Lung (tissue), 12 donors: ENCODE data around the gene ARHGDIG. TPM values are rescaled to one million over a fixed set of nuclear protein-coding genes. Genes with fewer than 3 reads are reported as not detected.

ENCODE experiments used
- ATAC-seq: fragments of 200-7000 bp; cut with Tn5 transposase; one replicate; pipeline ENCODE4 v1.9.1; 2020; ENCODE audit warnings: moderate number of reproducible peaks; ENCODE audit not compliant: insufficient read depth, low FRiP score
- DNase-seq, 3 donors: peaks; one replicate each; pipeline ENCODE4 v3.0.0-alpha.2; 2013 to 2017
- H3K27ac ChIP-seq, 2 donors: one replicate each; pipeline ENCODE4 v1.5.1; 2013; ENCODE audit warnings: mild to moderate bottlenecking in 2 of 2, moderate library complexity in 2 of 2, control low read depth in 1 of 2, inconsistent platforms in 1 of 2, low read depth in 1 of 2, low read length in 1 of 2
- H3K27me3 ChIP-seq, 3 donors: one replicate each; pipeline ENCODE4 v1.5.1; 2013; ENCODE audit warnings: low read length in 2 of 3; ENCODE audit not compliant: control insufficient read depth in 3 of 3, insufficient read depth in 3 of 3
- H3K36me3 ChIP-seq, 4 donors: one replicate each; pipeline ENCODE4 v1.5.1; 2013; ENCODE audit warnings: low read length in 4 of 4, mild to moderate bottlenecking in 1 of 4, moderate library complexity in 1 of 4; ENCODE audit not compliant: control insufficient read depth in 4 of 4, insufficient read depth in 4 of 4
- H3K4me1 ChIP-seq, 5 donors: one replicate each; pipeline ENCODE4 v1.5.1; 2013; ENCODE audit warnings: low read length in 5 of 5, mild to moderate bottlenecking in 2 of 5, moderate library complexity in 1 of 5; ENCODE audit not compliant: control insufficient read depth in 5 of 5, insufficient read depth in 5 of 5
- H3K4me3 ChIP-seq: one replicate; pipeline ENCODE4 v1.5.1; 2013; ENCODE audit warnings: mild to moderate bottlenecking, control low read depth, moderate library complexity
- H3K9ac ChIP-seq, 2 donors: one replicate each; pipeline ENCODE4 v1.5.1; 2013; ENCODE audit warnings: low read length in 2 of 2, control low read depth in 1 of 2; ENCODE audit not compliant: insufficient read depth in 1 of 2
- H3K9me3 ChIP-seq, 4 donors: one replicate each; pipeline ENCODE4 v1.5.1; 2013; ENCODE audit warnings: low read length in 3 of 4, mild to moderate bottlenecking in 1 of 4, moderate library complexity in 1 of 4; ENCODE audit not compliant: control insufficient read depth in 4 of 4, insufficient read depth in 3 of 4
- CTCF ChIP-seq: IDR thresholded peaks from 2 replicates; pipeline ENCODE4 v1.5.1; 2012; ENCODE audit warnings: mild to moderate bottlenecking; ENCODE audit errors: control extremely low read depth, extremely low read depth
- WGBS, 2 donors: extraction: QIAGEN DNeasy Blood & Tissue Kit; methylation state at CpG; one replicate each; pipeline ENCODE4 v1.1.7; 2013; 5-methylcytosine and 5-hydroxymethylcytosine counted together
- polyA plus RNA-seq, 2 donors: library from polyadenylated mRNA; stranded (reverse); fragments of 200-250 nt; gene quantifications; one replicate each; pipeline ENCODE4 v1.2.1, GENCODE V29; 2013
- total RNA-seq, 2 donors: library from RNA; depleted of rRNA in 1 of 2; stranded (reverse); fragments of >200 nt in 1 of 2; gene quantifications; one replicate each; pipeline ENCODE4 v1.2.1, GENCODE V29; 2014 to 2021
- donor health status: control.
- donor health status: control.
- donor health status: Bipolar disorder and iron deficiency.
- donor health status: healthy.
- donor health status: DM: yes; HTN: yes; CAD: no.

The ARHGDIG gene
- total and polyA plus RNA-seq, 4 donors, result 0.07 to 0.58 (median 0.26) TPM; not detected in 1

- Histone ChIP-seq H3K36me3 (peaks cover 0 to 33% (median 11%) of the 10 kb centered on the region in 4 donors), H3K4me1 (peaks cover 0 to 1% (median 0%) of the 10 kb centered on the region in 5 donors), H3K9ac (no peak overlapping the region), H3K27me3 (no peaks in the 10 kb centered on the region), H3K27ac (no peak overlapping the region), H3K4me3 (no peak overlapping the region), H3K9me3 (peaks cover 0 to 1% (median 0%) of the 10 kb centered on the region in 4 donors)
- no peak for TF ChIP-seq CTCF
- 95 to 97% methylated on average over 16 of the region's 16 CpGs for WGBS, 2 donors
- no peak for DNase-seq
- no peak for ATAC-seq
Measured at GRCh38 chr16:314351-314750, 34.0 kb downstream of the ARHGDIG start.

DNA sequence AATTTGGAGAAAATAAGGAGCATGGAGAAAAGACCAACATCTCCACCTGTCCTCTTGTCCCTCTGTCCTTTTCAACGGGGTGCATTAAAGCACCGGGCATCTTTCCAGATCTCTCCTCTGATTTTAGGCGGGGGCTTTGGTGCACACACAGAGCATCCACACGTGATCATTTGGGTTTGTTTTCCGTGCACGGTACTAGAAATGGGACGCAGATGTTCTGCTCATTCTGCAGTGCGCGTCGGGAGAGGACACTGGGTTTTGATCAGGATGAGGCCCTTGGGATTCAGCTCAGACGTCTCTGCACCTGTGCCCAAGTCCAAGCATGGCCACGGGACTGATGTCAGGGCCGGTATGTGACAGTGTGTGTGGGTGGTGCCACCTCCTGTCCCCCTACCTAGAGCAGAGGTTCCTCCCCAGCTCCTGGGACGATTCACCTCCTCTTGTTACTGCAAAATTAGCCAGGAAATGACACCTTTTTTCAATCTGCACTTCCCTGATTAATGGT, 34.5 kb downstream of the ARHGDIG start:
- TF ChIP-seq CTCF, result no peak
- no peaks in the 10 kb centered on the region for H3K27me3 ChIP-seq
- H3K4me3 ChIP-seq, result no peak overlapping the region
- DNase-seq (no peak), ATAC-seq (no peak)
- H3K9me3 ChIP-seq, result no peaks in the 10 kb centered on the region
- WGBS, 2 donors, result 83 to 85% methylated on average over 14 of the region's 14 CpGs
- peaks cover 0 to 33% (median 11%) of the 10 kb centered on the region in 4 donors for H3K36me3 ChIP-seq
- peaks cover 0 to 1% (median 0%) of the 10 kb centered on the region in 5 donors for H3K4me1 ChIP-seq
- no peak overlapping the region for H3K27ac ChIP-seq
- no peak overlapping the region for H3K9ac ChIP-seq

GRCh38 chr16:316741-317464, 36.5 kb downstream of the ARHGDIG start:
- H3K9me3 ChIP-seq, result no peaks in the 10 kb centered on the region
- 93 to 94% methylated on average over 19 of the region's 19 CpGs for WGBS, 2 donors
- no peak for TF ChIP-seq CTCF
- DNase-seq (no peak), ATAC-seq (no peak)
- H3K27ac ChIP-seq, result no peak overlapping the region
- H3K9ac ChIP-seq, result no peak overlapping the region
- peaks cover 0 to 30% (median 10%) of the 10 kb centered on the region in 4 donors for H3K36me3 ChIP-seq
- H3K4me1 ChIP-seq, result peaks cover 0 to 1% (median 0%) of the 10 kb centered on the region in 5 donors
- no peak overlapping the region for H3K4me3 ChIP-seq
- no peaks in the 10 kb centered on the region for H3K27me3 ChIP-seq
